PC-3 (cell line): Measurements from ENCODE around the gene CAPRIN2. TPM values are rescaled to one million over a fixed set of nuclear protein-coding genes. Genes with fewer than 3 reads are reported as not detected.

Experiments used
- ATAC-seq: fragments of 200-7000 bp; cut with Tn5 transposase; 2 replicates; pipeline ENCODE4 v1.9.1; 2020; ENCODE audit warnings: mild to moderate bottlenecking, moderate library complexity
- BruUV-seq: library from RNA; stranded (reverse); fragments of 400-500 nt; replicated peaks from 2 replicates; lab custom pipeline; 2021; lab: Mats Ljungman, UMichigan
- CTCF ChIA-PET: fragments of 300-600 bp; sonication (Branson Sonifier 250); formaldehyde crosslinking; loops from one replicate; lab custom pipeline; 2022; ENCODE audit warnings: antibody characterized with exemption; lab: Charles Lee
- POLR2A ChIA-PET: fragments of 300-600 bp; sonication (Branson Sonifier 250); formaldehyde crosslinking; loops from one replicate; lab custom pipeline; 2022; ENCODE audit warnings: antibody characterized with exemption; ENCODE audit not compliant: unreplicated experiment; lab: Charles Lee
- DNase-seq: peaks from one replicate; pipeline ENCODE4 v3.0.0-alpha.2; 2015
- H2AFZ ChIP-seq: fragments of 300-600 bp; sonication (generic); 2 replicates; pipeline ENCODE4 v1.6.0; 2016; ENCODE audit warnings: antibody characterized with exemption, low read length
- H3F3A ChIP-seq: fragments of 300-600 bp; sonication (generic); one replicate; pipeline ENCODE4 v1.6.0; 2017; ENCODE audit warnings: antibody characterized with exemption, low read length, control low read depth, mild to moderate bottlenecking; ENCODE audit not compliant: unreplicated experiment
- H3K27ac ChIP-seq: fragments of 300-600 bp; sonication (generic); 2 replicates; pipeline ENCODE4 v1.5.1; 2016; ENCODE audit warnings: mild to moderate bottlenecking, low read length
- H3K27me3 ChIP-seq: fragments of 300-600 bp; sonication (generic); 2 replicates; pipeline ENCODE4 v1.6.1; 2016; ENCODE audit warnings: low read length, mixed read lengths
- H3K36me3 ChIP-seq: fragments of 300-600 bp; sonication (generic); 2 replicates; pipeline ENCODE4 v1.6.1; 2016; ENCODE audit warnings: low read depth, mixed run types, low read length, mixed read lengths
- H3K4me1 ChIP-seq: fragments of 300-600 bp; sonication (generic); 2 replicates; pipeline ENCODE4 v1.5.1; 2016; ENCODE audit warnings: low read length; ENCODE audit not compliant: insufficient read depth
- H3K4me2 ChIP-seq: fragments of 300-600 bp; sonication (generic); 2 replicates; pipeline ENCODE4 v1.6.0; 2016; ENCODE audit warnings: low read length
- H3K4me3 ChIP-seq: fragments of 300-600 bp; sonication (generic); 2 replicates; pipeline ENCODE4 v1.5.1; 2016; ENCODE audit warnings: mild to moderate bottlenecking, low read length, mixed read lengths
- H3K79me2 ChIP-seq: fragments of 300-600 bp; sonication (generic); 2 replicates; pipeline ENCODE4 v1.6.1; 2017; ENCODE audit warnings: low read length, mixed read lengths
- H3K9ac ChIP-seq: fragments of 300-600 bp; sonication (generic); 2 replicates; pipeline ENCODE4 v1.6.0; 2016; ENCODE audit warnings: mild to moderate bottlenecking, low read length
- H3K9me2 ChIP-seq: fragments of 300-600 bp; sonication (generic); replicated peaks from 2 replicates; pipeline ENCODE4 v1.6.1; 2016; ENCODE audit warnings: mixed run types, low read length, mixed read lengths
- H3K9me3 ChIP-seq: fragments of 300-600 bp; sonication (generic); 2 replicates; pipeline ENCODE4 v1.6.1; 2016; ENCODE audit warnings: low read length, mixed read lengths
- H4K20me1 ChIP-seq: fragments of 300-600 bp; sonication (generic); 2 replicates; pipeline ENCODE4 v1.6.1; 2016; ENCODE audit warnings: low read length, mixed read lengths
- CTCF ChIP-seq: fragments of 300-600 bp; sonication (generic); conservative IDR thresholded peaks from 2 replicates; pipeline ENCODE4 v1.5.1; 2017; ENCODE audit warnings: antibody characterized with exemption, low read depth, mild to moderate bottlenecking, low read length
- EZH2 ChIP-seq: fragments of 300-600 bp; sonication (generic); IDR thresholded peaks from one replicate; pipeline ENCODE4 v1.6.1; 2017; ENCODE audit warnings: antibody characterized with exemption, mild to moderate bottlenecking, low read length; ENCODE audit not compliant: unreplicated experiment
- EZH2phosphoT487 ChIP-seq: fragments of 300-600 bp; sonication (generic); IDR thresholded peaks from 2 replicates; pipeline ENCODE4 v1.6.1; 2018; ENCODE audit warnings: mild to moderate bottlenecking, antibody characterized with exemption, low read length, borderline replicate concordance
- intact Hi-C: fragments of 100-400 bp; cut with micrococcal nuclease; formaldehyde crosslinking; loops from 2 replicates; pipeline ENCODE4 v1.9.0; 2023
- total RNA-seq: library from RNA; depleted of rRNA; stranded (reverse); fragments of >200 nt; gene quantifications from 2 replicates; pipeline ENCODE4 v1.2.3, GENCODE V29; 2014

The CAPRIN2 gene
- total RNA-seq, 1 experiment from 2014 or later: 23.1 TPM

GRCh38 chr12:30757316-30757715 is 2.6 kb upstream of the CAPRIN2 start:
- ChIA-PET CTCF (no interaction called here), POLR2A (no interaction called here)
- no peaks in the 10 kb centered on the region for H3K36me3 ChIP-seq
- DNase-seq (no peak), ATAC-seq (no peak)
- H3K27ac ChIP-seq: no peak overlapping the region
- no peak overlapping the region for H3K4me3 ChIP-seq
- H3K4me1 ChIP-seq: peaks cover 24% of the 10 kb centered on the region
- TF ChIP-seq EZH2 (no peak), CTCF (no peak), EZH2phosphoT487 (no peak)
- BruUV-seq: no TSS peak
- no peaks in the 10 kb centered on the region for H3F3A ChIP-seq
- H3K9me3 ChIP-seq: no peaks in the 10 kb centered on the region
- H2AFZ ChIP-seq: no peak overlapping the region
- no peak overlapping the region for H3K9ac ChIP-seq
- H3K4me2 ChIP-seq: no peak overlapping the region
- no peaks in the 10 kb centered on the region for H3K27me3 ChIP-seq
- H3K9me2 ChIP-seq: no peaks in the 10 kb centered on the region
- no peaks in the 10 kb centered on the region for H4K20me1 ChIP-seq
- intact Hi-C loops: no loop called here
- H3K79me2 ChIP-seq: peaks cover 27% of the 10 kb centered on the region

DNA sequence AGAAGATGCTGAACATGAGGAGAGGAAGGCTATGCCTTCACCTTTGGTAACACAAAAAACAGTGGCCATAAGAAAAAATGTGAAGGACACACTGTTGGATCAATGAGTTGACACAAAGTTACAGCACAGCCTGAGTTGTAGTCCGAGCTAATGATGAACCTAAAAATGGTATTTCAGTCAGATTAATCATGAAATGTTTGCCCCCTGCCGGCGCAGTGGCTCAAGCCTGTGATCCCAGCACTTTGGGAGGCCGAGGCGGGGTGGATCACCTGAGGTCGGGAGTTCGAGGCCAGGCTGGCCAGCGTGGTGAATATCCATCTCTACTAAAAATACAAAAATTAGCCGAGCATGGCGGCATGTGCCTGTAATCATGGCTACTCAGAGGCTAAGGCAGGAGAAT is 1.3 kb upstream of the CAPRIN2 start:
- ChIA-PET POLR2A (no interaction called here), CTCF (no interaction called here)
- Histone ChIP-seq H2AFZ (no peak overlapping the region), H3K79me2 (peaks cover 40% of the 10 kb centered on the region), H3K4me1 (peaks cover 32% of the 10 kb centered on the region), H3K4me2 (peak overlapping the region; percentile 96), H3K27me3 (no peaks in the 10 kb centered on the region), H3K9me2 (no peaks in the 10 kb centered on the region), H3F3A (no peaks in the 10 kb centered on the region), H3K27ac (no peak overlapping the region), H4K20me1 (no peaks in the 10 kb centered on the region), H3K9me3 (no peaks in the 10 kb centered on the region), H3K9ac (no peak overlapping the region), H3K36me3 (no peaks in the 10 kb centered on the region), H3K4me3 (peak overlapping the region; percentile 92; the same call in 1 of the 2 replicates)
- DNase-seq: no peak
- ATAC-seq: no peak
- intact Hi-C loops: no loop called here
- BruUV-seq: no TSS peak
- TF ChIP-seq EZH2: no peak
- TF ChIP-seq CTCF: no peak
- TF ChIP-seq EZH2phosphoT487: no peak

GRCh38 chr12:30755395-30755762 is 628 bp upstream of the CAPRIN2 start:
- peak overlapping the region; percentile 96 for H3K4me2 ChIP-seq
- peaks cover 47% of the 10 kb centered on the region for H3K79me2 ChIP-seq
- no peaks in the 10 kb centered on the region for H4K20me1 ChIP-seq
- peak overlapping the region; percentile 53 for H3K27ac ChIP-seq
- H3K9me2 ChIP-seq: no peaks in the 10 kb centered on the region
- no peaks in the 10 kb centered on the region for H3F3A ChIP-seq
- no peaks in the 10 kb centered on the region for H3K27me3 ChIP-seq
- no peaks in the 10 kb centered on the region for H3K9me3 ChIP-seq
- TF ChIP-seq CTCF: no peak
- no peak for TF ChIP-seq EZH2phosphoT487
- TF ChIP-seq EZH2: no peak
- H3K9ac ChIP-seq: peak overlapping the region; percentile 62
- POLR2A ChIA-PET: interaction anchor here (0.5 to 1.8 kb wide), 6 partner anchors 37 to 508 kb away, joined by 3 to 15 read pairs (median 8); no protein-coding TSS in a partner anchor
- peak overlapping the region; percentile 93 for H2AFZ ChIP-seq
- DNase-seq: no peak
- CTCF ChIA-PET: interaction anchor here (0.9 to 1.4 kb wide), 2 partner anchors 37 to 41 kb away, joined by 6 to 7 read pairs; no protein-coding TSS in a partner anchor
- H3K4me1 ChIP-seq: peaks cover 38% of the 10 kb centered on the region
- ATAC-seq: no peak; the same call in 1 of the 2 replicates
- H3K4me3 ChIP-seq: peak overlapping the region; percentile 92
- no peaks in the 10 kb centered on the region for H3K36me3 ChIP-seq
- BruUV-seq: TSS peak; percentile 85
- intact Hi-C loops: loop anchor here (1.0 kb wide), 2 partner anchors 40 to 52 kb away; no protein-coding TSS in a partner anchor
